Keratinocyte (primary cell): ENCODE data around the gene CCSER1. TPM values are rescaled to one million over a fixed set of nuclear protein-coding genes. Genes with fewer than 3 reads are reported as not detected.

Source experiments
- DNase-seq: peaks from one replicate; pipeline ENCODE4 v3.0.0-alpha.2; 2011; ENCODE audit warnings: low read depth, missing footprints, low spot score
- FAIRE-seq: peaks from 2 replicates; lab custom pipeline; 2011; peaks lifted over from hg19 to GRCh38; lab: Jason Lieb, UNC
- H2AFZ ChIP-seq: 2 replicates; pipeline ENCODE4 v1.6.0; 2012; ENCODE audit warnings: low read length, control low read depth, inconsistent platforms; ENCODE audit not compliant: control insufficient read depth
- H3K27ac ChIP-seq: 2 replicates; pipeline ENCODE4 v1.5.1; 2011; ENCODE audit warnings: low read length; ENCODE audit not compliant: control insufficient read depth, insufficient read depth
- H3K27me3 ChIP-seq: 3 replicates; pipeline ENCODE4 v1.6.0; 2011; ENCODE audit warnings: low read length; ENCODE audit not compliant: control insufficient read depth, insufficient read depth; ENCODE audit errors: extremely low read depth
- H3K36me3 ChIP-seq, 2 experiments: 2 replicates in 1 of 2; 3 replicates in 1 of 2; pipeline ENCODE4 v1.5.1; 2011; ENCODE audit warnings: low read length in 2 of 2, mild to moderate bottlenecking in 1 of 2; ENCODE audit not compliant: control insufficient read depth in 2 of 2, insufficient read depth in 2 of 2; ENCODE audit errors: extremely low read depth in 1 of 2
- H3K4me1 ChIP-seq: 3 replicates; pipeline ENCODE4 v1.5.1; 2011; ENCODE audit warnings: low read length; ENCODE audit not compliant: control insufficient read depth, insufficient read depth; ENCODE audit errors: extremely low read depth
- H3K4me2 ChIP-seq: 3 replicates; pipeline ENCODE4 v1.6.0; 2011; ENCODE audit warnings: low read depth, low read length; ENCODE audit not compliant: control insufficient read depth, insufficient read depth; ENCODE audit errors: extremely low read depth
- H3K4me3 ChIP-seq, 3 experiments: fragments of 200-600 bp in 1 of 3; sonication (generic) in 1 of 3; 2 replicates in 2 of 3; 3 replicates in 1 of 3; pipeline ENCODE4 v1.5.1; 2011 to 2016; ENCODE audit warnings: low read length in 3 of 3, mild to moderate bottlenecking in 3 of 3, control low read depth in 2 of 3, inconsistent platforms in 1 of 3, low read depth in 1 of 3, mixed read lengths in 1 of 3, mixed run types in 1 of 3, moderate library complexity in 1 of 3; ENCODE audit not compliant: control insufficient read depth in 2 of 3, insufficient read depth in 2 of 3; ENCODE audit errors: extremely low read depth in 1 of 3
- H3K79me2 ChIP-seq: 2 replicates; pipeline ENCODE4 v1.6.0; 2012; ENCODE audit warnings: low read length; ENCODE audit not compliant: control insufficient read depth, insufficient read depth
- H3K9ac ChIP-seq: 3 replicates; pipeline ENCODE4 v1.6.0; 2011; ENCODE audit warnings: low read length; ENCODE audit not compliant: control insufficient read depth, insufficient read depth; ENCODE audit errors: extremely low read depth
- H3K9me1 ChIP-seq: 3 replicates; pipeline ENCODE4 v1.6.0; 2011; ENCODE audit warnings: low read length; ENCODE audit not compliant: control insufficient read depth, insufficient read depth; ENCODE audit errors: extremely low read depth
- H3K9me3 ChIP-seq: 2 replicates; pipeline ENCODE4 v1.5.1; 2012; ENCODE audit warnings: low read depth, low read length; ENCODE audit not compliant: control insufficient read depth
- H4K20me1 ChIP-seq: 3 replicates; pipeline ENCODE4 v1.6.0; 2011; ENCODE audit warnings: low read length; ENCODE audit not compliant: control insufficient read depth, insufficient read depth; ENCODE audit errors: extremely low read depth
- CTCF ChIP-seq, 3 experiments: IDR thresholded peaks in 1 of 3; conservative IDR thresholded peaks in 1 of 3; optimal IDR thresholded peaks in 1 of 3; 2 replicates in 2 of 3; 3 replicates in 1 of 3; pipeline versions ENCODE3 to v1.5.1; 2011; ENCODE audit warnings: low read length in 3 of 3, mild to moderate bottlenecking in 3 of 3, moderate library complexity in 2 of 3, control low read depth in 1 of 3, inconsistent platforms in 1 of 3; ENCODE audit not compliant: insufficient read depth in 2 of 3; ENCODE audit errors: extremely low read depth in 1 of 3
- EZH2 ChIP-seq: IDR thresholded peaks from one replicate; pipeline ENCODE4 v1.6.1; 2012; ENCODE audit warnings: inconsistent platforms, mild to moderate bottlenecking, low read length, moderate library complexity
- dilution Hi-C: fragments of 300-500 bp; cut with MboI; formaldehyde crosslinking; loops from one replicate; pipeline ENCODE4 v1.7.0; 2020; ENCODE audit warnings: low sequenced_read_pairs; ENCODE audit not compliant: extremely low pct_ligation_motif_present
- polyA plus RNA-seq, 5 experiments: library from polyadenylated mRNA; depleted of rRNA in 3 of 5; stranded (reverse) in 3 of 5; stranded (forward) in 1 of 5; unstranded in 1 of 5; fragments of >200 nt; gene quantifications; 1 replicate in 1 of 5; 2 replicates in 3 of 5; 3 replicates in 1 of 5; pipeline versions ENCODE4 v1.2.1 to v1.2.3, GENCODE V29; 2011 to 2012; ENCODE audit warnings: missing spikeins in 2 of 5, low read depth in 1 of 5, low replicate concordance in 1 of 5

The CCSER1 gene
- polyA plus RNA-seq, 1 donor (not counting 4 experiments of a cell fraction or from before 2014, with no cell fraction given): 1.2 TPM

DNA sequence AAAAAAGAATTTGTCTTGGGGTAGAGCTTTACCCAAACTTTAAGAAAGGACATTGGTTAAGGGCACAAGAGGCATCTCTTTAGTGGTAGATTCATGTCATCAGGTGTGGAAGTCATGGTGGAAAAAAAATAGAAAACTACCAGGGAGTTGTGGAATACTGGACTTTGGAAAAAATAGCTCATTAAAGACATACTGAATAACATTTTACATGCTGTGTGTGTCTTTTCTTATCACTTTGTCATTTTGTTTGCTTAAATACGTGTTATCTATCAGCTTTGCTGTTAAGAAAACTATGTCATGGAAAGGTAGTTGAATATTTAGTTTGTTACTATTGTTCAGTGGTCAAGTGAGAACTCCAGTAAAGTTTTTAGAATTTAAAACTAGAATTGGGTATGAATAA lies 147.0 kb downstream of the CCSER1 start:
- no peak overlapping the region for H3K27ac ChIP-seq
- DNase-seq: no peak
- H4K20me1 ChIP-seq: no peaks in the 10 kb centered on the region
- no peaks in the 10 kb centered on the region for H3K36me3 ChIP-seq
- no peaks in the 10 kb centered on the region for H3K79me2 ChIP-seq
- no peak overlapping the region for H3K9ac ChIP-seq
- H3K4me3 ChIP-seq: no peak overlapping the region
- H3K4me2 ChIP-seq: no peak overlapping the region
- H3K27me3 ChIP-seq: no peaks in the 10 kb centered on the region
- H2AFZ ChIP-seq: no peak overlapping the region
- FAIRE-seq: no peak
- TF ChIP-seq EZH2 (no peak), CTCF (optimal IDR thresholded peaks at IDR 0.05 in 1 of 3, IDR thresholded peaks at IDR 0.05 in 1 of 3, conservative IDR thresholded peaks at IDR 0.05 in 1 of 3; ENCODE audit: extremely low read depth in 1 of 3, insufficient read depth in 2 of 3, low read length in 3 of 3) (no peak)
- no peaks in the 10 kb centered on the region for H3K9me3 ChIP-seq
- no peaks in the 10 kb centered on the region for H3K4me1 ChIP-seq
- H3K9me1 ChIP-seq: no peaks in the 10 kb centered on the region
- dilution Hi-C loops: no loop called here

- no peaks in the 10 kb centered on the region for H3K9me3 ChIP-seq
- H3K27ac ChIP-seq: no peak overlapping the region
- H3K36me3 ChIP-seq: no peaks in the 10 kb centered on the region
- FAIRE-seq (no peak), DNase-seq (no peak)
- H3K27me3 ChIP-seq: no peaks in the 10 kb centered on the region
- H3K9ac ChIP-seq: no peak overlapping the region
- H4K20me1 ChIP-seq: no peaks in the 10 kb centered on the region
- no peak overlapping the region for H2AFZ ChIP-seq
- H3K4me2 ChIP-seq: no peak overlapping the region
- H3K79me2 ChIP-seq: no peaks in the 10 kb centered on the region
- no peak for TF ChIP-seq CTCF (optimal IDR thresholded peaks at IDR 0.05 in 1 of 3, IDR thresholded peaks at IDR 0.05 in 1 of 3, conservative IDR thresholded peaks at IDR 0.05 in 1 of 3; ENCODE audit: extremely low read depth in 1 of 3, insufficient read depth in 2 of 3, low read length in 3 of 3)
- TF ChIP-seq EZH2: no peak
- H3K9me1 ChIP-seq: no peaks in the 10 kb centered on the region
- dilution Hi-C loops: no loop called here
- no peak overlapping the region for H3K4me3 ChIP-seq
- H3K4me1 ChIP-seq: no peaks in the 10 kb centered on the region
Observed at GRCh38 chr4:90280954-90281353, 153.8 kb downstream of the CCSER1 start.
